IPS-18c (cell line): ENCODE data around the gene DOCK9.

Experiments used
- H3K4me3 ChIP-seq: 2 replicates; pipeline ENCODE4 v1.7.0; 2013; ENCODE audit warnings: low read depth, mild to moderate bottlenecking, low read length, moderate library complexity; ENCODE audit not compliant: insufficient read depth
- H3K9me3 ChIP-seq: one replicate; pipeline ENCODE4 v1.6.1; 2013; ENCODE audit warnings: mild to moderate bottlenecking, low read length, moderate library complexity; ENCODE audit not compliant: control insufficient read depth, insufficient read depth

DOCK9 gene

DNA sequence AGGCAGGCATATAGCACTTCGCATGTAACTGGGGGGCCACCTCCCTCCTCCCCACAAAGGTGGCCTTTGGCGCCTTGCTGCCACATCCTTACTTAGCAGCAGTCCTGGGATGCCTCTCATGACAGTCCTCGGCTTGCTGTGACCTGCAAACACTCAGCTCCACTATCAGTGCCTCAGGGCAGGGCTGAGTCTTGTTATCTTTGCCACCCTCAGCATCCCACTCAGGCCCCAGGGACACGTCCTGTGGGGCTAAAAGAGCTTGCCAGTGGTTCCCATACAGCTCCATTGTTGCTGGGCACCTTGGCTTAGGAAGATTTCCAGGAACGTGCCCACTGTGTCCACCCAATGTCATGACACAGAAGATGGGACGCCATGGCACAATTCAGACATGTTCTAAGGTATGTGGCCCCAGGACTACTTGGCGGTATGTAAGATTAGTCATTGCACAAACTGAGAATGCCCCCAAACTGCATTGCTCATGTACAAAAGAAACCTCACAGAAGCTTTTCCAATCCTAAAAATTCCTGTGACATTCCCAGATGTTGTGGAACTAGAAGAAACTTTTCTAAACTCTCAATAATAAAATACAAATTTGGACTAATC, 16.3 kb downstream of the DOCK9 start:
- no peaks in the 10 kb centered on the region for H3K9me3 ChIP-seq
- H3K4me3 ChIP-seq: no peak overlapping the region

DNA sequence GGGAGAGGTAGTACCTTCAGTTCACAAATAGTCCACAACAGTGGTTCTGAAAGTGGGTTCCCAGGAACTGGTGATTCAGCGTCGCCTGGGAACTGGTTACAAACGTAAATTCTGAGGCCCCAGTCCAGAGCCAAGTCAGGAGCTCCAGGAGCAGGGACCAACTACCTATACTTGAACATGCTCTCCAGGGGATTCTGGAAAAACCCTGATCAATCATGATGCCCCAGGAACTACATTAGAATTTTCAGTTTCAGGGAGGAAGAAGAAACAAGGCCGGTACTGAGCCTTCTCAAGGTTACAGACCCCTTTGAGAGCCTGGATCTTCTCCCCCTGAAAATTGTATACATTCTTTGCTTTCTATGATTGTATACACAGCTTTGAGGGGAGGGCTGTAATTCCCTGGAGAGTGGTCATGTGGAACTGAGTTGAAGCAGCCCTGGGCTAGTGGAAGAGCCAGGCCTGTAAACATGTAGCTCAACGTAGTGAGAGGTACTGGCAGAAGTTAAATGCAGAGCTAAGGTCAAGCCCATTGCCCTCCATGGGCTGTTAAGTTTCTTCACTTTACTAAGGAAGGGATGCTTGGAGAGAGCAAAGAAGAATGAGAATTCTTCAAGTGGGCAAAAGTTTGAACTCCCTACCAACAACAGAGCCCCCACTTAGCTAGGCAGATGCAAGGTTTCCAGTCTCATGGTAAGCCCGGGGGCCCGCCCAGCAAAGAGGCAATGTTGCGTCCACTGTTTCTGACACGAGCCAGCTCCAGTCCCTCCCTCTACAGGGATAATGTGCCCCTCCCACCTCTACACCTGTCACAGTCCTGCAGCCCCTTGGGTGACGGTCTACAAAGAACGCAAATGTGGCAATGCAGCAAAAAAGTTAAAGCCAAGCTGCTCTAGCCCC, 17.0 kb downstream of the DOCK9 start:
- H3K4me3 ChIP-seq: no peak overlapping the region
- H3K9me3 ChIP-seq: no peaks in the 10 kb centered on the region

DNA sequence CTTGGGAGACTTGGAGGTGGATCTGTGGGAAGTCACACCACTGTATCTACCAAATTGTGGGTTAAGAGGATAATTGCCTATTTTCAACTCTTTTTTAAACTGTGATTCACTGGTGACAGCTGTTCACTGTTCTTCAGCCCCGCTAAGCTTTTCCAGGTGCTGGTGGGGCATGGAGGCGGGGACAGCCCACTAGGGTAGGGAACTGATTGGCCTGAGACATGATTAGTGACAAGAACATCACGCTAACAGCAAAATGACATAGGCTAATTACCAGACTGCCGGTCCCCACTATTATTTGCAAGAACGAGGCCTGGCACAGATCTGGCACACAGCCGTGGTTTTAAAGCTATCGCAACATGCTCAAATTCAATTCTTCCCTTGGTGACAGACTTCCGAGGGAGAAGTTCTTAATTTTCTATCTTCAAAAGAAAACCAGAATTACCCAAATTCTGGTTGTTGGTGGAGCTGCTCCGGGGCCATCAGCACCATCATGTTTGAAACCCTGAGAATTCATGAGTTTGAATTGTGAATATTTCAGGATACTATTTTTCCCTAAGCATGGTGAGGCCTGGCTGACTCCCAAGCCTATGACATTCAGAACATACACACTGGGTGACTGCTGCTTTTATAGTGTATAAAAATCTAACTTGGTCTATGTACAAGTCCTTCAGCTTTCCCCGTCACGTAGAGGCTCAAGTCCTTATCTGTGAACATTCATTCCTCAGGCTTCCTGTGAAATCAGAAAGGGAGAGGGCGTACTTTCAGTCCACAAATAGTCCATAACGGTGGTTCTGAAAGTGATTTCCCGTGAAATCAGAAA, 17.9 kb downstream of the DOCK9 start:
- Histone ChIP-seq H3K4me3 (no peak overlapping the region), H3K9me3 (no peaks in the 10 kb centered on the region)

DNA sequence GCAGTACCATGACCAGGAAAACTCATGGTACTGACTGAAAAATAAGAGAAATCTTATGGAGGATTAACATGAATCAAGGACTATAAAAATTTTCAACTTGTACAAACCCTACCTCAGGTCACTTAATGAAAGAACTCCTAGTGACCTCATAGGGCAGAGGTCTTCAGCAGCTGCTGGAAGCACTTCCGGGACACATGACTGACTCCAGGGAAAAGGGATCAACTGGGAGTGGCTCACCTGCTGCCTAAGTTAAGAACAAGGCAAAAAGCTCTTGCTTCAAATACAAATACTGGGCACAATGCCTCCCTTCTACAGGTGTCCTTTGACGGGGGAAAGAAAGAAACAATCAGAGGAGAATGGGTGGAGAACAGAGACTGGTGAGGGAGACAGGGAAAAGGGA, 18.6 kb downstream of the DOCK9 start:
- Histone ChIP-seq H3K4me3 (no peak overlapping the region), H3K9me3 (no peaks in the 10 kb centered on the region)

DNA sequence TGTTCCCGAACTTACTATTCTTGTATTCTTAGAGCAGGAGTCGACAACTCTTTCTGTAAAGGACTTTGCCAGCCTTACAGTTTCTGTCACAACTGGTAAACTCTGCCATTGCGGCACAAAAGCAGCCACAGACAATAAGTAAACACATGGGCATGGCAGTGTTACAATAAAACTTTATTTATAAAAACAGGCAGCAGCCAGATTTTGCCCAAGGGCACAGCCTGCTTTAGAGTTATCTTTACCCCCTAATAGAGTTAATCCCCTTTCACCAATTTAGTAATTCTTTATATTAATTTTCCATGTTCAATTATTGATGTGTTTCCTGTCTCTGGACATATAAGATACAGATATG, 19.4 kb downstream of the DOCK9 start:
- Histone ChIP-seq H3K9me3 (no peaks in the 10 kb centered on the region), H3K4me3 (no peak overlapping the region)

DNA sequence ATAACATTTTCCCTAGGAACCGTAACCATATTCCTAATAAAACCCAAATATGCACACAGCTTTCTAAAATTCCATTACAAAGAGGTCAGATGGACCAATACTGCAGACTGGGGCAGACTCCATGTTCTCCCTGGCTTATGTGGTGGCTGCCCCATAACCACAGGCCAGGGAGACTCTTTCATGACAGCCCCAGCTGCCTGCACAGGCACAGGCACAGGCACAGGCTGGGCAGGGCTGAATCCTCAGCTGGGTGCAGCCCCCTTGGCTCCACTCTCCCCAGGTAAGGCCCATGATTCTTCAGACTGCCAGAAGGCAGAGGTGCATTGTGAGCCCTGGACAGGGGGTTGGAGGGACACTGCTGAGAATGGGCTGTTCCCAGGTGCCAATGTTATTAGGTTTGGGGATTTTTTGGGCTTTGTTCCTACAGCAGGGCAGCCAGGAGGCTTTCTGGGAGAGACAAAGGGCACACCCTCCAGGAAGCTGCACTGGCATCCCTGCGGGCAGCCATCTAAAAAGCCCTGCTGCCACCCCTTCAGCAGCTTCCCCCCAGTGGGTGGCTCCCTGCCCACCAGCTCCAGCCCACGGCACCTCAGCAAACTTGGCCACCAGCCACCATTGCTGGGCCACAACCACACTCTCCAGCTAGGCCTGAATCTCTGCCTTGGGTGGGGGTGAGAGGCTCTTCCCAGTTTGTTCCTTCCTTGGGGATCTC, 20.0 kb downstream of the DOCK9 start:
- H3K4me3 ChIP-seq: no peak overlapping the region
- H3K9me3 ChIP-seq: no peaks in the 10 kb centered on the region

DNA sequence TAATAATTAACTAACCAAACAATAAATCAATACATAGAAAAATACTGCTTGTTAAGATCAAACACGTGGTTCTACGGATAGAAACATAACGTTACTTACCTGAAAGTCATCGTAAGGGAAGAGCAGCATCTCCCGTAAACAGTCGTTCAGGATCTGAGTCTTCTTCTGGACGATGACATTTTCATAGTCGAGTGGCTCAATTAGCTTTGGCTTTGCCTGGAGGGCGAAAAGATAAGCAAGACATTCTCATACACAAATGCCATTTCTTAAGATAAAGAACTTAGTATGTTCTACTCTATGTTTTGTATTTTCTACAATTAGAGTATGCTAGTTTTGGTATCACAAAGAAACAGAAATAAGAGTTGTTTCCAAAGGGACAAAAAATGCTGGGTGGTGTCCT, 22.5 kb downstream of the DOCK9 start:
- H3K9me3 ChIP-seq: no peaks in the 10 kb centered on the region
- H3K4me3 ChIP-seq: no peak overlapping the region

DNA sequence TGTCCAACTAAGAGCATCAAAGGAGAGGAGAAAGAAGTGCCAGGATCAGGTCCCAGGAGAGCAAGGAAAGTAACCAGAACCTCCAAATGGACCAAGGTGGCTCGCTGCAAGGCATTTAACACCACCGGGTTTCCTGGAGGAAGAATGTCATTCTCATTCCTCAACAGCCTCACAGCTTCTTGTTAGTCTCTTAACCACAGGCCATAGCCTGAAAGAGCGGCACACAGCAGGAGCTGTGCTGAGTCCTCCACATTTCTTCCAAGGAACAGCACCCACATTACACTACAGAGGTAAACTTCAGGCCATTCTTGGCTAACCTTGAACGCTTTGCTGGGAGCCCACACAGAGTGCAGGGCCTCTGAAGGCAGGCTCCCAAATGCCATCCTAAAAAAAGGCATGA, 23.6 kb downstream of the DOCK9 start:
- Histone ChIP-seq H3K9me3 (no peaks in the 10 kb centered on the region), H3K4me3 (no peak overlapping the region)

DNA sequence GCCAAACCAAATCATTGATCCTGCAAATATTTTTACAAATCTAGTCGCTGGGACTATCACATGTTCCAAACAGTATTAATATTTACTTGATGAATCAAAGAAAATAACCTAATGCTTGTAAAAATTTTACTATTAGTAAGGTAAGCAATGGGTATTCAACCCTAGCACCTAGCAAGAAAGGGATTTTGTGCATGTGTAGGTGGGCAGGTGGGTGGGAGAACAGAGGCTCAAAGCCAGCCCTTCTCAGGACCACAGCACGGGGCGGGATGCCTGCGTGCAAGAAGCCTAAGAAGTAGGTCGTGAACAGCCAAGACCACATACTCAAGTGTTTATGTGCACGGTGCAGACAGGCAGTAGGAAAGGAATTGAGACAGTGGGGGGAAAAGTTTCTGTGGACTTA, 26.6 kb downstream of the DOCK9 start:
- no peaks in the 10 kb centered on the region for H3K9me3 ChIP-seq
- H3K4me3 ChIP-seq: no peak overlapping the region

DNA sequence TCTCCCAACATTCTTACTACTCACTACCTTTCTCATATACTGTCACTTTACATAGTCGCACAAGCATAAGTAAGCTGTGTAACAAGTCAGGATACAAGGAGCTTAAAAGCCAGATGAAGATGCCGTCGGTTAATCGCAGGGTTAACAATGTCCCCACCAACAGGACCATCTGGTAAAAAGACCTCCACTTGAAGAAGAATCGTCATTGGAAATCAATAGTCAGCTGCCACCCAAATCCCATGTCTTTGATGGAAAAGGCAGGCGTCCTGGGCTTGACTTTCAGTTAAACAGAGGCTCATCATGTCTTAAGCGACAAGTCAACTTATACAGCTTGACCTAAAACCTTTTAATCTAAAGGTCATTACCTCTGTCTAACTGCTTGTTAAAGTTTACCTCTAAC, 27.2 kb downstream of the DOCK9 start:
- Histone ChIP-seq H3K4me3 (no peak overlapping the region), H3K9me3 (no peaks in the 10 kb centered on the region)

DNA sequence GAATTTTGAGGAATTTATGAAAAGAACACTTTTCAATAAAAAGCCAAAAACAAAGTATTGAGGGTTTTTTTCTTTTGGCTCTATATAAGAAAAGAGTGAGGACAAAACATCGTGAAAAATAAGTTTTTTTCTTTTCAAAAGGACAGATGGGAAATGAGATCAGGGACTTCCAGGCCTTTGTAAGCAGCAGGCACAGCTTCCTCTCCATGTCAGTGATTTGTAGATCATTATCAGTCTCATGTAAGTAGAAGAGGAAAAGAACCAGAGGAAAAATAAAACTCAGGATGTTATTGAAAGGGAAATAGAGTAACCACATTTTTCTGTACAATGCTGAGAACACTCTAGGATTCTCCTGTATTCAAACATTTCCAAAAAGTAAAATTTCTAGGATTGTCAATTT, 29.9 kb downstream of the DOCK9 start:
- no peaks in the 10 kb centered on the region for H3K9me3 ChIP-seq

DNA sequence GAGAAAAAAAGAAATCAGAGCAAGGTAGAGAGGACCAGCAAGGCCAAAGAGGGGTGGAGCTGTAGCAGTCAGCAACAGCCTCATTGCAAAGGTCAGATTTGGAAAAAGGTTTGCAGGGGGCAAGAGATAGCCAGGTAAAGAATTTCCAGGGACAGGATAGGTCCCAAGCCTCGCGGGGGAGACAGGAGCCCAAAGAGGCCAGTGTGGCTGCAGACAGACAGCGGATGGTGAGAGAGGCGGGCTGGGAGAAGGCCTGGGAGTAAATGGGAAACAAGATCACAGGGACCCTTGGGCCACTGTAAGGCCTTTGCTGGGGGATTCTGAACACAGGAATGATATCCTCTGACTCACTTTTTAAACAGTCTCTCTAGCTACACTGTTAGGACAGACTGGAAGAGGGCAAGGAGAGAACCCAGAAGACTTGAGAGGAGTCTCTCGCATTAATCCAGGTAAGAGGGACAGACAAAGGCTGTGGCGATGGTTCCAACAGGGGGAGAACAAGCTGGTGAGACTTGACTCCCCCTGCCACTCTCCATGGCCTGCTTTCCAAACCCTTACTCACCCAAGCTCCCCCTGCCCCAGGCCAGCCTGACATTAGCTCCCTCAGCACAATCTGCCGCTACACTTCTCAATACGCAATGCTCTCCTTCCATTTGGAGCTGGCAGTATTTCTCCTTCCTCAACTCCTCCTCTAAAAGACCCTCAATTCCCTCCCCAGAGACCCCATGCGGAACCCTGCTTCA, 31.8 kb downstream of the DOCK9 start:
- Histone ChIP-seq H3K9me3 (no peaks in the 10 kb centered on the region), H3K4me3 (no peak overlapping the region)

More for the DNA sequence above, 29.9 kb downstream of the DOCK9 start:
- H3K4me3 ChIP-seq: no peak overlapping the region

DNA sequence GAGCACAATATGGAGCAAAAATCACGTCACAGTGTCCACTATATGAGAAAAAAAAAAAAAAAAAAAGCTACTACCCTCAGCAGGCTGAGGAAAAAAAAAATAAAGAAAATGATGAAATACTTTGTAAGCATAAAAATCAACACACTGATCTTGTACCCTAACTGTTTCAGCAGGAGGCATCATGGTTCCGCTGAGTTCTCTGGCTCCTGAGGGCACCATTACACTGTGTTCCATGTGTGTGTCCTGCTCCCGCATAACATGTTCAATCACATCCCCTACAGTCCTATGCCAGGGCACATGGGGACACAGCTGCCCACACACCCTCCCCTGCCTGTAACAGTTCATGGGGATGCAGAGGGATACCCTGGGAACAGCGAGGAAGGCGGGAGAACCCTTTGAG, 33.5 kb downstream of the DOCK9 start:
- H3K9me3 ChIP-seq: no peaks in the 10 kb centered on the region
- H3K4me3 ChIP-seq: no peak overlapping the region

DNA sequence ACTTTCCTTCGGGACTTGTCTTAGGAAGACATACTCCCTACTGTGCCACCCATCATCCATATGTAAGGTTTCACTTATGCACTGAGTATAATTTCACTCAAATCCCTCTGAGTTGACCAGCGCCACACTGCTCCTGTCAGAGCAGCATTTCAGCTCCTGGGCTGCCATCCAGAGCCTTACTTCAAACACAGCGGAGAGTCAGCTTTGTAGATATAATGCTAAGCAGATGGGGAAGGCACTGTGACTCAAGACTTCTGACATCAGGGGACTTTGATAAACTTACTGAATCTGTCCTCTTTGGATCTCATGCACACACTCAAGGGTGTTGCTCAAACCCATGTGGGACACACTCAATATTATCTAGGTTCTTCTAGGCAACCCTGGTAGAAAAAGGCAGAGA, 34.9 kb downstream of the DOCK9 start:
- H3K4me3 ChIP-seq: no peak overlapping the region
- H3K9me3 ChIP-seq: no peaks in the 10 kb centered on the region

DNA sequence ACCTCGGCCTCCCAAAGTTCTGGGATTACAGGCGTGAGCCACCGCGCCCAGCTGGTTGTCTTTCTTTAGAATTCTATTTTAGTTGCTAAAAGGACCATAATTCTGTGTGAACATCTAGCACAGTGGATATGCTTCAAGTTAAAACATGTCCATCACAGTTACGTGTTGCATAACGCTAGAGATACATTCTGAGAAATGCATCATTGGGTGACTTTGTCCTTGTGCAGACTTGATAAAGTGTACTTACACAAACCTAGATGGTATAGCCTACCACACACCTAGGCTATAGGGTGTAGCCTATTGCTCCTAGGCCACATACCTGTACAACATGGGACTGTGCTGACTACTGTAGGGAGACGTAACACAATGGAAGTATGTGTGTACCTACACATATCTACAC, 35.4 kb downstream of the DOCK9 start:
- no peak overlapping the region for H3K4me3 ChIP-seq
- no peaks in the 10 kb centered on the region for H3K9me3 ChIP-seq

DNA sequence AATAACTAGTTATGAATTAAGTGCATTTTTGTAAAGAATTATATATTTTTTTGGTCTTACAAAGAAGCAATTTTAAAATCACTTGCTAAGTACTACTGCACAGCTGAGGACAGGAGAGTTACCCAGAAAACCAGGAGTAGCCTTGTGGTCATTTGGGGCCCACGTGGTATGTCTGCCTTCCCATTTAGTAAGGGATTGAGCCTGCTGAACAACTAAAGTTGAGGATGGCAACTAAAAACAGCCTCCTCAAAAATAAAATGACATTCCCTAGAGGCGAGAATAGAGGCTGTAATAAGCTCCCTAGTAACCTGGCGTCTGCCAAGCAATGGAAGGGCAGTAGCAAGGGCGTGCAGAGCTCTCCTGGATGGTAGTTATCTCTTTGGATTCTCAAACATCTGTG, 36.3 kb downstream of the DOCK9 start:
- no peaks in the 10 kb centered on the region for H3K9me3 ChIP-seq
- no peak overlapping the region for H3K4me3 ChIP-seq

DNA sequence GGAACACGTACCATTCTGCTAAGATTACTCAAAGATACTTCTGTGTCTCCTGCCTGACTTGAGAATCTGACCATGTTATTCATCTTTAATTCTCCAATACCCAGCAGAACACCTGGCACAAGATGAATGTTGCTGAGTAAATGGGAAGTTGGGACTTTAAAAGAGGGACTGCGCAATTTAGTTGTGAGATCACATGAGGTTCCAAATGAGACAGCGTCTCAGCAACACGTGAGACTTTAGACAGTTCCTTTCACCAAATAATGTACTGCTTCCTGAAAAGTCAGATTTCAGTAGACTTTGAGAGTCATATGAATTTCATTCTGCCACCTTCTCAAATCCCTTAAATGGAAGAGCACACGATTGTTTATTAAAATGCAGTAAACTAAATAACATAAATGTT, 36.7 kb downstream of the DOCK9 start:
- Histone ChIP-seq H3K4me3 (no peak overlapping the region), H3K9me3 (no peaks in the 10 kb centered on the region)
